Subcutaneous abdominal adipose tissue (tissue), 5 donors: ENCODE results near the gene APOL2.
A peak's percentile ranks its signal among the peaks of the same experiment; 100 is the strongest.
"Not testable (repeated sequence)": the region's sequence is repeated elsewhere in the genome, so short reads cannot be mapped to it uniquely, and the experiment has no call there.

Source experiments
- H3K27ac ChIP-seq: one replicate; pipeline ENCODE4 v1.7.0; 2013; ENCODE audit warnings: low read depth, mild to moderate bottlenecking, inconsistent platforms, low read length, moderate library complexity
- H3K27me3 ChIP-seq, 5 donors: one replicate each; pipeline ENCODE4 v1.7.0; 2013; ENCODE audit warnings: low read length in 5 of 5, inconsistent platforms in 1 of 5; ENCODE audit not compliant: control insufficient read depth in 5 of 5, insufficient read depth in 4 of 5
- H3K36me3 ChIP-seq, 5 donors: one replicate each; pipeline ENCODE4 v1.7.0; 2013; ENCODE audit warnings: low read length in 5 of 5; ENCODE audit not compliant: control insufficient read depth in 5 of 5, insufficient read depth in 5 of 5
- H3K4me1 ChIP-seq, 5 donors: one replicate each; pipeline ENCODE4 v1.7.0; 2013; ENCODE audit warnings: low read length in 5 of 5, mild to moderate bottlenecking in 3 of 5, moderate library complexity in 1 of 5; ENCODE audit not compliant: control insufficient read depth in 5 of 5, insufficient read depth in 5 of 5
- H3K4me3 ChIP-seq, 5 donors: one replicate each; pipeline ENCODE4 v1.7.0; 2013; ENCODE audit warnings: low read length in 5 of 5, low read depth in 1 of 5
- H3K9ac ChIP-seq, 5 donors: one replicate each; pipeline ENCODE4 v1.7.0; 2013; ENCODE audit warnings: low read length in 5 of 5, mild to moderate bottlenecking in 4 of 5, moderate library complexity in 3 of 5
- H3K9me3 ChIP-seq, 5 donors: one replicate each; pipeline ENCODE4 v1.7.0; 2013; ENCODE audit warnings: low read length in 5 of 5; ENCODE audit not compliant: control insufficient read depth in 5 of 5
- donor health status: healthy.
- donor health status: healthy.
- donor health status: healthy.
- donor health status: healthy.
- donor health status: healthy.

APOL2 gene

DNA sequence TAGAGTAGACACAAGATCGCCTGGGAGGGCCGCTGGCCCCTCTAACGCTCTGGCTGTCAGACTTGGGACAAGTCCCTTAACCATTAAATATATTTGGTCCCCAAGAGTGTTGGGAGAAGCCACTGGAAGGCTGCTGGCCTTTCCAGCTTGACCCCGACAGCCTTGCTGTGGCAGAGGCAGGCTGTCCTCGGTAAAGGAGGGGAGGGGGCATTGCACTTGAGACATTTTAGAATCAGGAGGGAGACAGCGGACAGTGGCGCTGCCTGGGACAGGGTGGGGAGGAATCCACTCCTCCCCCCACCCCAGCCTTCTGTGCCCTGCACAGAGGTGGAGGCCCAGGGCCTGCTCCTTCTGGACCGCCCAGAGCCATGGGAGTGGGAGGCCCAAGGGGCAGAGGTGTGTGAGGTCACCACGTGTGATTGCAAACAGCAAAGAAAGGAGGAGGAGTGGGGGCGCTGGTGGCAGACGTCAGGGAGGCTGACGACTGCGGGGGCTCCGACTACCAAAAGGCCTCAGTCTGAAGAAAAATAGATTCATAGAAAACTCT lies 42.5 kb upstream of the APOL2 start:
- Histone ChIP-seq H3K36me3 (peaks cover 0 to 59% (median 59%) of the 10 kb centered on the region in 5 donors), H3K27ac (peak overlapping the region; percentile 41), H3K9ac (no peak overlapping the region), H3K9me3 (no peaks in the 10 kb centered on the region), H3K4me3 (no peak overlapping the region), H3K4me1 (peaks cover 4 to 39% (median 31%) of the 10 kb centered on the region in 5 donors), H3K27me3 (no peaks in the 10 kb centered on the region)

DNA sequence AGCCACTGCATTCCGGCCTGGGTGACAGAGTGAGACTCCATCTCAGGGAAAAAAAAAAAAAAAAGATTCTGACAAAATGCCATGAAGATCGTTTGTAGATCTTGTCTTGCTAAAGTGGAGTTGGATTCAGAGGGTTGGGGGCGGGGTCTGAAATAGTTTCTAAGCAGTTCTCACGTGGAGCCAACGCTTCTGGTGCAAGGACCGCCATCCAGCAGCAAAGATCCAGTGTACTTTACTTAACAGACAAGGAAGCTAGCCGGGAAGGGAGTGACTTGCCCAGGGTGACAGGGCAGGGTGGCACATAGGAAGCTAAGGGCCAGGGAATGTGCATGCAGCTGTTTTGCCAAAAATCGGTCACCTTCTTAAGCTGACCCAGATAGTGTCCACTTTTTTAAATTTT lies 41.1 kb upstream of the APOL2 start:
- no peaks in the 10 kb centered on the region for H3K27me3 ChIP-seq
- H3K4me3 ChIP-seq, result no peak overlapping the region
- peaks cover 0 to 45% (median 44%) of the 10 kb centered on the region in 5 donors for H3K36me3 ChIP-seq
- no peak overlapping the region for H3K9ac ChIP-seq
- H3K4me1 ChIP-seq, result peaks cover 0 to 27% (median 22%) of the 10 kb centered on the region in 5 donors
- H3K27ac ChIP-seq, result no peak overlapping the region
- no peaks in the 10 kb centered on the region for H3K9me3 ChIP-seq

DNA sequence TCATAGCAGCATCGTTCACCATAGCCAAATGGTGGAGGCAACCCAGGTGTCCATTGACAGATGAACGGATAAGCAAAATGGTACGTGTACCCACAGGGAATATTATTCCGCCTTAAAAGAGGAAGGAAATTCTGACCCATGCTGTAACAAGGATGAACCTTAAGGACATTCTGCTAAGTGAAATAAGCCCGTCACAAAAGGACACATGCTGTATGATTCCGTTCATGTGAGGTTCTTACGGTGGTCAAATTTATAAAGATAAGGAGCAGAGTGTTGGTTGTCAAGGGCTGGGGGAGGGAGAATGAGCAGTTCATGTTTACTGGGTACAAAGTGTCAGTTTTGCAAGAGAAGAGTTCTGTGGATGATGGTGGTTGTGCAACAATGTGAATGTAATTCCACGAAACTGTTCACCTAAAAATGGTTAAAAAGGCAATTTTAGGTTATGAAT lies 39.9 kb upstream of the APOL2 start:
- H3K4me1 ChIP-seq, result peaks cover 0 to 27% (median 22%) of the 10 kb centered on the region in 5 donors
- H3K4me3 ChIP-seq, result no peak overlapping the region
- H3K27ac ChIP-seq, result peak overlapping the region; percentile 67
- no peaks in the 10 kb centered on the region for H3K27me3 ChIP-seq
- H3K9me3 ChIP-seq, result no peaks in the 10 kb centered on the region
- H3K36me3 ChIP-seq, result peaks cover 0 to 33% (median 33%) of the 10 kb centered on the region in 5 donors
- H3K9ac ChIP-seq, result no peak overlapping the region

DNA sequence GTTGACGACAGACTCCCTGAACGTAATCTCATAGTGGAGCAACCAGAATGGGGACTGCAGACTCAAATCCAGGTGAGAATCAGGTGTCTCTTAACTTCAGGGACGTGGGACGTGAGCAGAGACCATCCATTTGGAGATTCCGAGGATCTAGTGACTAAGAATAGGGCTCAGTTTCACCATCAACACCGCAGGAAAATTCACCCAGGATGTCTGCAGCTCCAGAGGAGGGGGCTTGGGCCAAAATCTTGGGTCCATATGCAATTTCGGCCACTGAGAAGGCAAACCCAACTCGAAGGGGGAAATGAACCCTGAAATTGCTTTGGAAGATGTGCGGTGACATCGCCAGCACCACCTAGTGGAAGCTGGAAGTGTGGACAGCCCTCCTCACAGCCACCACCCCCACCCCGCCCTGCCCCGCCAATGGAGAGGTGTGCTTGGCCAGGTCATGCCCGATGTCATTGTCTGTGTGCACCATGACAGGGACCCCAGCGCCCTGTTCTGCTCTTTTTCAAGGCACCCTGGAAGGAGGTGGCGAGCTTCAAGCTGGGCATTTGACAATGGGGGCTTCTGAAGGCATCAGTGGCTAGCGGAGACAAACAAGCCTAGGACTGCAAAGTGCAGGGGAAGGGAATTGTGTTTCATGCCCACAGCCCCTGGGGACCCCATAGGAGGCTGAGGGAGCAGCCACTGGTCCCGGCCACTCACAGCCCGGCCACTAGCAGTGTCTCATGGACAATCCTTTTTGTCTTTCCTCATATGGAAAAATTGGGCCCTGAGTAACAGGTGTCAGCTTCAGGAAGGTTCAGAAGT lies 38.4 kb upstream of the APOL2 start:
- peak overlapping the region in 1 of 5 donors; percentile 46 for H3K9ac ChIP-seq
- peak overlapping the region; percentile 20 to 49 (median 31) for H3K4me3 ChIP-seq
- H3K27ac ChIP-seq, result no peak overlapping the region
- no peaks in the 10 kb centered on the region for H3K9me3 ChIP-seq
- H3K27me3 ChIP-seq, result no peaks in the 10 kb centered on the region
- peaks cover 0 to 27% (median 22%) of the 10 kb centered on the region in 5 donors for H3K4me1 ChIP-seq
- H3K36me3 ChIP-seq, result peaks cover 0 to 20% (median 19%) of the 10 kb centered on the region in 5 donors

DNA sequence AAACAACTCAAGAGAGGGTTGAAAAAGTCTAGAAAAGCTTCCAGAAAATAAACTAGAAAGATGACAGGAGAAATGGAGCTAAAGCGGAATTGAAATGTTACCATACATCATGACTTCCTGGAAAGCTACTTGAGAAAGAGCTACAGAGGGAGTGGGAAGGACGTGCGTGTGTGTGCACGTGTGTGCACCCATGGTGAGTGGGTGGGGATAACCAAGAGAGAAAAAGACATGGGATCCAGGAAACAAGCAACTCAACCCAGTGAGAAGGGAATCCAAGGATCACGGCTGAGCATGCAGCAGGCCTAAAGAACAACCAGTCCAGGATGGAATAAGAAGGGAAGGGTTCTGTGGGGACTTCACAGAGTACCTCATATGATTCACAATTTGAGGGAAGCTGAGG lies 35.2 kb upstream of the APOL2 start:
- Histone ChIP-seq H3K9ac (no peak overlapping the region), H3K36me3 (no peaks in the 10 kb centered on the region), H3K27ac (no peak overlapping the region), H3K4me3 (no peak overlapping the region), H3K9me3 (no peaks in the 10 kb centered on the region), H3K27me3 (no peaks in the 10 kb centered on the region), H3K4me1 (peaks cover 0 to 20% (median 15%) of the 10 kb centered on the region in 5 donors)

DNA sequence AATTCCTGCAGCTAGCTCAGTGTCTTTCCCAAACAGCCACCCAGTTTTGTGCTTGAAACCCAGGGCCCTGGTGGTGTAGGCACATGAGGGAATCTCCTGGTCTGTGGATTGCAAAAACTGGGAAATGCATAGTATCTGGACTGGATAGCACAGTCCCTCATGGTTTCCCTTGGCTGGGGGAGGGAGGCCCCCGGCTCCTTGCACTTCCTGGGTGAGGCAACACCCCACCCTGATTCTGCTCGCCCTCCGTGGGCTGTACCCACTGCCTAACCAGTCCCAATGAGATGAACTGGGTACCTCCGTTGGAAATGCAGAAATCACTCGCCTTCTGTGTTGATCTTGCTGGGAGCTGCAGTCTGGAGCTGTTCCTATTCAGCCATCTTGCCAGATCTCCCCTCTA lies 32.6 kb upstream of the APOL2 start:
- not testable (repeated sequence) for H3K4me3 ChIP-seq, H3K4me1 ChIP-seq, H3K9ac ChIP-seq, H3K9me3 ChIP-seq, H3K36me3 ChIP-seq, H3K27me3 ChIP-seq, H3K27ac ChIP-seq

DNA sequence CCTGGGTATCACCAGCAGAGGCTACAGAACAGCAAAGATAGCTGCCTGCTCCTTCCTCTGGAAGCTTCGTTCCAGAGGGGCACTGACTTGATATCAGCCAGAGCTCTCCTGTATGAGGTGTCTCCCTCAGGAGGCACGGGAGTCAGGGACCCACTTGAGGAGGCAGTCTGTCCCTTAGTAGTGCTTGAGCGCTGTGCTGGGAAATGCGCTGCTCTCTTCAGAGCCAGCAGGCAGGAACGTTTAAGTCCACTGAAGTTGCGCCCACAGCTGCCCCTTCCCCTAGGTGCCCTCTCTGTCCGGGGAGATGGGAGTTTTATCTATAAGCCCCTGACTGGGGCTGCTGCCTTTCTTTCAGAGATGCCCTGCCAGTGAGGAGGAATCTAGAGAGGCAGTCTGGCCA lies 31.9 kb upstream of the APOL2 start:
- not testable (repeated sequence) for H3K4me1 ChIP-seq, H3K27me3 ChIP-seq, H3K27ac ChIP-seq, H3K9ac ChIP-seq, H3K9me3 ChIP-seq, H3K4me3 ChIP-seq
- peaks cover 0 to 12% (median 6%) of the 10 kb centered on the region in 5 donors for H3K36me3 ChIP-seq

DNA sequence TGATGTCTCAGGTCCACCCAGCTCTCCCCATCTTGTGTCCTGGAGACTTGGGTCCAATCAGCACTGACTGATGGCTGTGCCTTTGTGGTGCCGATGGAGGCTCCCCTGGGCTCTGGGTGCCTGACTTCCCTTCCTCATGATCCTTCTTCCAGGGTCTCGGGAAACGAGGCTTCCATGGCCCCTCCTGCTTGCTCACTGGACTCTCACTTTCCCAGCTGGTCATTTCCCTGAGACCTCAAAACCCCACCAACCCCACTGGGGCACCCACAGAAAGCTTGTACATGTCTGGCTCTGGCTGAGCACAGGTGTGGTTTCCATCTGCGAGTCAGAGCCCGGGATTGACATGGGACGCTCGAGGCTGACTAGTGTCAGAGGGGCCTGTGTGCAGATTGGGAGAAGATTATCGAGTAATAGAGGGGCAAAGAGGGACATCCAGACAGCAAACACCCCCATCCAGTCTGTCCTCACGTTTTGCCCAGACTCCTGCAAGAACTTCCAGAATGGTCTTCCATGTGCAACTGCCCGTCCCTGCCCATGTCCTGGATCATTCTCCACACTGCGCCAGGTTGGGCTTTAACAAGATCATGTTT lies 28.7 kb upstream of the APOL2 start:
- H3K9ac ChIP-seq, result no peak overlapping the region
- no peaks in the 10 kb centered on the region for H3K9me3 ChIP-seq
- H3K27me3 ChIP-seq, result no peaks in the 10 kb centered on the region
- H3K27ac ChIP-seq, result no peak overlapping the region
- peaks cover 0 to 24% (median 15%) of the 10 kb centered on the region in 5 donors for H3K36me3 ChIP-seq
- peaks cover 0 to 11% (median 8%) of the 10 kb centered on the region in 5 donors for H3K4me1 ChIP-seq
- no peak overlapping the region for H3K4me3 ChIP-seq

DNA sequence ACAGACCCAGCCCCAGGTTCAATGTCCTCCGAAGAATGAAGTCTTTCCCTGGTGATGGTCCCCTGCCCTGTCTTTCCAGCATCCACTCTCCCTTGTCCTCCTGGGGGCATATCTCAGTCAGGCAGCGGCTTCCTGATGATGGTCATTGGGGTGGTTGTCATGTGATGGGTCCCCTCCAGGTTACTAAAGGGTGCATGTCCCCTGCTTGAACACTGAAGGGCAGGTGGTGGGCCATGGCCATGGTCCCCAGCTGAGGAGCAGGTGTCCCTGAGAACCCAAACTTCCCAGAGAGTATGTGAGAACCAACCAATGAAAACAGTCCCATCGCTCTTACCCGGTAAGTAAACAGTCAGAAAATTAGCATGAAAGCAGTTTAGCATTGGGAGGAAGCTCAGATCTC lies 27.7 kb upstream of the APOL2 start:
- H3K4me3 ChIP-seq, result no peak overlapping the region
- peaks cover 0 to 21% (median 11%) of the 10 kb centered on the region in 5 donors for H3K4me1 ChIP-seq
- H3K9ac ChIP-seq, result no peak overlapping the region
- no peaks in the 10 kb centered on the region for H3K27me3 ChIP-seq
- H3K27ac ChIP-seq, result no peak overlapping the region
- no peaks in the 10 kb centered on the region for H3K9me3 ChIP-seq
- peaks cover 0 to 33% (median 17%) of the 10 kb centered on the region in 5 donors for H3K36me3 ChIP-seq
